IMR-90 (cell line): ENCODE results near the gene PRKCE. TPM values are rescaled to one million over a fixed set of nuclear protein-coding genes. Genes with fewer than 3 reads are reported as not detected.

Source experiments
- ATAC-seq: fragments of 200-7000 bp; cut with Tn5 transposase; 2 replicates; pipeline ENCODE4 v1.9.1; 2020; ENCODE audit warnings: low read depth, mild to moderate bottlenecking, moderate library complexity
- BruUV-seq: library from RNA; stranded (reverse); fragments of 400-500 nt; replicated peaks from 2 replicates; lab custom pipeline; 2021; lab: Mats Ljungman, UMichigan
- CTCF ChIA-PET: fragments of 300-600 bp; formaldehyde crosslinking; extraction: SDS; loops from one replicate; lab custom pipeline; 2021; ENCODE audit warnings: antibody characterized with exemption; lab: Yijun Ruan, JAX
- POLR2A ChIA-PET: fragments of 300-600 bp; sonication (Branson Sonifier 250); formaldehyde crosslinking; loops from one replicate; lab custom pipeline; 2022; ENCODE audit warnings: antibody characterized with exemption; ENCODE audit not compliant: unreplicated experiment; lab: Charles Lee
- DNase-seq: peaks from one replicate; pipeline ENCODE4 v3.0.0; 2013
- H2AFZ ChIP-seq: replicated peaks from 2 replicates; pipeline ENCODE3; 2013; ENCODE audit warnings: low read length, mild to moderate bottlenecking; ENCODE audit not compliant: poor library complexity
- H2AK5ac ChIP-seq: 2 replicates; pipeline ENCODE4 v1.6.1; 2013; ENCODE audit warnings: low read depth, low read length, inconsistent platforms
- H2AK9ac ChIP-seq: replicated peaks from 2 replicates; pipeline ENCODE3; 2013; ENCODE audit warnings: mild to moderate bottlenecking, low read depth, low read length, moderate library complexity; ENCODE audit not compliant: poor library complexity
- H2BK120ac ChIP-seq: 2 replicates; pipeline ENCODE4 v1.6.1; 2013; ENCODE audit warnings: low read depth, low read length, inconsistent platforms
- H2BK15ac ChIP-seq: 3 replicates; pipeline ENCODE4 v1.6.1; 2013; ENCODE audit warnings: low read depth, low read length, inconsistent platforms
- H2BK20ac ChIP-seq: 2 replicates; pipeline ENCODE4 v1.6.1; 2013; ENCODE audit warnings: low read depth, mild to moderate bottlenecking, inconsistent platforms, low read length, moderate library complexity
- H2BK5ac ChIP-seq: 2 replicates; pipeline ENCODE4 v1.6.1; 2013; ENCODE audit warnings: mild to moderate bottlenecking, low read depth, low read length, inconsistent platforms; ENCODE audit not compliant: poor library complexity, severe bottlenecking
- H3K14ac ChIP-seq: replicated peaks from 2 replicates; pipeline ENCODE4 v1.6.1; 2013; ENCODE audit warnings: low read depth, low read length, inconsistent platforms
- H3K18ac ChIP-seq: 2 replicates; pipeline ENCODE4 v1.6.1; 2013; ENCODE audit warnings: low read depth, low read length, control low read depth
- H3K23ac ChIP-seq: 2 replicates; pipeline ENCODE4 v1.6.1; 2013; ENCODE audit warnings: low read depth, low read length, inconsistent platforms
- H3K27ac ChIP-seq: 2 replicates; pipeline ENCODE4 v1.5.1; 2013; ENCODE audit warnings: mild to moderate bottlenecking, control low read depth, low read length; ENCODE audit not compliant: insufficient read depth
- H3K27me3 ChIP-seq: 2 replicates; pipeline ENCODE4 v1.6.1; 2013; ENCODE audit warnings: low read length; ENCODE audit not compliant: control insufficient read depth, insufficient read depth
- H3K36me3 ChIP-seq: 2 replicates; pipeline ENCODE4 v1.6.1; 2013; ENCODE audit warnings: low read length, mixed read lengths; ENCODE audit not compliant: control insufficient read depth, insufficient read depth
- H3K4ac ChIP-seq: 2 replicates; pipeline ENCODE4 v1.6.1; 2013; ENCODE audit warnings: low read depth, low read length, inconsistent platforms
- H3K4me1 ChIP-seq: 2 replicates; pipeline ENCODE4 v1.6.1; 2013; ENCODE audit warnings: low read length, mixed read lengths; ENCODE audit not compliant: control insufficient read depth, insufficient read depth
- H3K4me2 ChIP-seq: 2 replicates; pipeline ENCODE4 v1.6.1; 2013; ENCODE audit warnings: low read depth, mild to moderate bottlenecking, control low read depth, low read length, moderate library complexity
- H3K4me3 ChIP-seq: 2 replicates; pipeline ENCODE4 v1.5.1; 2013; ENCODE audit warnings: low read depth, mild to moderate bottlenecking, control low read depth, low read length, moderate library complexity; ENCODE audit not compliant: insufficient read depth
- H3K56ac ChIP-seq: 2 replicates; pipeline ENCODE4 v1.6.1; 2013; ENCODE audit warnings: low read length, inconsistent platforms; ENCODE audit not compliant: insufficient read depth; ENCODE audit errors: extremely low read depth
- H3K79me1 ChIP-seq, 2 experiments: 2 replicates each; pipeline ENCODE4 v1.6.1; 2013; ENCODE audit warnings: low read length in 2 of 2, inconsistent platforms in 1 of 2, low read depth in 1 of 2
- H3K9ac ChIP-seq: 2 replicates; pipeline ENCODE4 v1.6.1; 2013; ENCODE audit warnings: low read depth, low read length, control low read depth
- H3K9me1 ChIP-seq: 2 replicates; pipeline ENCODE4 v1.6.1; 2013; ENCODE audit warnings: low read length, inconsistent platforms; ENCODE audit not compliant: insufficient read depth
- H3K9me3 ChIP-seq: 2 replicates; pipeline ENCODE4 v1.6.1; 2013; ENCODE audit warnings: low read length; ENCODE audit not compliant: control insufficient read depth, insufficient read depth
- H4K20me1 ChIP-seq: 2 replicates; pipeline ENCODE4 v1.6.1; 2013; ENCODE audit warnings: low read length, inconsistent platforms; ENCODE audit not compliant: insufficient read depth
- H4K5ac ChIP-seq: 2 replicates; pipeline ENCODE4 v1.6.1; 2013; ENCODE audit warnings: mild to moderate bottlenecking, low read depth, low read length, control low read depth
- H4K8ac ChIP-seq, 2 experiments: 2 replicates each; pipeline ENCODE4 v1.6.1; 2013; ENCODE audit warnings: low read depth in 2 of 2, low read length in 2 of 2, control low read depth in 1 of 2, inconsistent platforms in 1 of 2
- H4K91ac ChIP-seq: 2 replicates; pipeline ENCODE4 v1.6.1; 2013; ENCODE audit warnings: low read depth, low read length, inconsistent platforms; ENCODE audit not compliant: insufficient read depth
- CEBPB ChIP-seq: IDR thresholded peaks from 2 replicates; pipeline ENCODE4 v1.6.1; 2012; ENCODE audit warnings: low read depth, low read length, improper control_type of control experiment
- FOS ChIP-seq: fragments of 150-350 bp; IDR thresholded peaks from 2 replicates; pipeline ENCODE4 v1.6.1; 2016; ENCODE audit warnings: low read depth, low read length
- MAFK ChIP-seq: IDR thresholded peaks from 2 replicates; pipeline ENCODE4 v1.6.1; 2012; ENCODE audit warnings: low read depth, low read length, improper control_type of control experiment
- MXI1 ChIP-seq: IDR thresholded peaks from 2 replicates; pipeline ENCODE4 v1.6.1; 2012; ENCODE audit warnings: low read depth, mild to moderate bottlenecking, low read length, moderate library complexity, borderline replicate concordance
- POLR2A ChIP-seq: IDR thresholded peaks from 2 replicates; pipeline ENCODE4 v1.6.1; 2012; ENCODE audit warnings: mild to moderate bottlenecking, low read depth, low read length
- RAD21 ChIP-seq: IDR thresholded peaks from 2 replicates; pipeline ENCODE4 v1.6.1; 2012; ENCODE audit warnings: low read length, improper control_type of control experiment
- SMC3 ChIP-seq: fragments of 150-350 bp; IDR thresholded peaks from 2 replicates; pipeline ENCODE4 v1.6.1; 2016; ENCODE audit warnings: low read depth, mild to moderate bottlenecking, antibody characterized with exemption, low read length, moderate library complexity
- WGBS, 2 experiments: methylation state at CpG; one replicate each; pipeline versions ENCODE4 v1.1.5 to v1.1.7; 2013; ENCODE audit warnings: missing lambda C conversion rate in 2 of 2; ENCODE audit not compliant: insufficient read length in 1 of 2; ENCODE audit errors: extremely low coverage in 2 of 2; 5-methylcytosine and 5-hydroxymethylcytosine counted together
- dilution Hi-C: fragments of 300-500 bp; cut with HindIII; formaldehyde crosslinking; loops from one replicate; pipeline ENCODE4 v1.14.3; 2018; ENCODE audit warnings: low sequenced_read_pairs; ENCODE audit not compliant: unreplicated experiment
- in situ Hi-C: fragments of 300-500 bp; cut with MboI; formaldehyde crosslinking; loops from 3 replicates; pipeline ENCODE4 v1.14.3; 2019; ENCODE audit warnings: low sequenced_read_pairs, inconsistent platforms, mixed read lengths
- intact Hi-C: fragments of 100-400 bp; cut with micrococcal nuclease; formaldehyde crosslinking; loops from 2 replicates; pipeline ENCODE4 v1.10.0; 2022
- polyA plus RNA-seq, 3 experiments: library from polyadenylated mRNA; depleted of rRNA; stranded (reverse); fragments of >200 nt; gene quantifications; 2 replicates each; pipeline ENCODE4 v1.2.3, GENCODE V29; 2012; ENCODE audit warnings: low replicate concordance in 1 of 3
- total RNA-seq: library from RNA; depleted of rRNA; stranded (reverse); fragments of >200 nt; gene quantifications from 2 replicates; pipeline ENCODE4 v1.2.3, GENCODE V29; 2012

PRKCE gene
- total and polyA plus RNA-seq, 2 of the 4 experiments (the other 2 are of a cell fraction) = 8.1 to 32.4 TPM

- intact Hi-C loops (no loop called here), dilution Hi-C loops (no loop called here), in situ Hi-C loops (no loop called here)
- Histone ChIP-seq H4K91ac (0 out of 2 replicates have a peak overlapping the region, but pooled peaks have one; percentile 2), H2BK15ac (peak overlapping the region; percentile 53; the same call in 1 of the 3 replicates), H4K8ac (no peak overlapping the region), H2BK20ac (no peak overlapping the region), H2BK120ac (peak overlapping the region; percentile 21), H3K14ac (no peak overlapping the region), H3K4me2 (no peak overlapping the region), H3K79me1 (peaks cover 0 to 34% of the 10 kb centered on the region in 2 experiments; a peak in 1 of 4 replicates), H3K23ac (no peak overlapping the region), H3K4me1 (peaks cover 19% of the 10 kb centered on the region), H4K20me1 (no peaks in the 10 kb centered on the region; the same call in 1 of the 2 replicates), H3K36me3 (no peaks in the 10 kb centered on the region), H2AFZ (no peak overlapping the region), H3K27me3 (no peaks in the 10 kb centered on the region), H2AK9ac (no peak overlapping the region), H2AK5ac (peak overlapping the region; percentile 20; the same call in 1 of the 2 replicates), H3K27ac (no peak overlapping the region), H3K18ac (no peak overlapping the region), H3K4ac (no peak overlapping the region), H4K5ac (no peak overlapping the region), H3K9me3 (no peaks in the 10 kb centered on the region), H3K9me1 (peaks cover 23% of the 10 kb centered on the region), H3K9ac (no peak overlapping the region), H3K56ac (no peak overlapping the region), H3K4me3 (no peak overlapping the region), H2BK5ac (no peak overlapping the region)
- 65% methylated on average over 2 of the region's 7 CpGs; no CpG with 5 or more reads in 1 of the 2 experiments for WGBS, 2 experiments
- BruUV-seq = no TSS peak
- no peak for DNase-seq
- ChIA-PET POLR2A (no interaction called here), CTCF (no interaction called here)
- no peak for TF ChIP-seq FOS
- TF ChIP-seq SMC3 = no peak
- no peak for TF ChIP-seq MXI1
- TF ChIP-seq CEBPB = no peak
- TF ChIP-seq MAFK = no peak
- no peak for TF ChIP-seq POLR2A
- TF ChIP-seq RAD21 = no peak
- no peak for ATAC-seq
These were observed 522.3 kb downstream of the PRKCE start for GRCh38 chr2:46173636-46174250.
